ENCODE results near the gene HLA-DOA.

HLA-DOA gene

GRCh38 chr6:32973144-32974015 is 36.0 kb downstream of the HLA-DOA start:
- no peak for TF ChIP-seq CTCF (conservative IDR thresholded peaks at IDR 0.05; ENCODE audit: low read length)
- peak; percentile 31 for DNase-seq (ENCODE audit: low read depth)
- peak overlapping the region; percentile 96 for H3K4me3 ChIP-seq (ENCODE audit: low read length)

GRCh38 chr6:32972353-32973143 is 36.8 kb downstream of the HLA-DOA start:
- no peak for TF ChIP-seq CTCF (conservative IDR thresholded peaks at IDR 0.05; ENCODE audit: low read length)
- H3K4me3 ChIP-seq (ENCODE audit: low read length) = peak overlapping the region; percentile 96
- no peak for DNase-seq (ENCODE audit: low read depth)

- peak; percentile 100 for DNase-seq (ENCODE audit: low read depth)
- no peak for TF ChIP-seq CTCF (conservative IDR thresholded peaks at IDR 0.05; ENCODE audit: low read length)
- H3K4me3 ChIP-seq (ENCODE audit: low read length) = peak overlapping the region; percentile 97
These were observed 37.6 kb downstream of the HLA-DOA start for GRCh38 chr6:32971581-32972352.

GRCh38 chr6:32971242-32971580 is 38.2 kb downstream of the HLA-DOA start:
- peak overlapping the region; percentile 97 for H3K4me3 ChIP-seq (ENCODE audit: low read length)
- TF ChIP-seq CTCF (conservative IDR thresholded peaks at IDR 0.05; ENCODE audit: low read length) = no peak
- DNase-seq (ENCODE audit: low read depth) = no peak

DNA sequence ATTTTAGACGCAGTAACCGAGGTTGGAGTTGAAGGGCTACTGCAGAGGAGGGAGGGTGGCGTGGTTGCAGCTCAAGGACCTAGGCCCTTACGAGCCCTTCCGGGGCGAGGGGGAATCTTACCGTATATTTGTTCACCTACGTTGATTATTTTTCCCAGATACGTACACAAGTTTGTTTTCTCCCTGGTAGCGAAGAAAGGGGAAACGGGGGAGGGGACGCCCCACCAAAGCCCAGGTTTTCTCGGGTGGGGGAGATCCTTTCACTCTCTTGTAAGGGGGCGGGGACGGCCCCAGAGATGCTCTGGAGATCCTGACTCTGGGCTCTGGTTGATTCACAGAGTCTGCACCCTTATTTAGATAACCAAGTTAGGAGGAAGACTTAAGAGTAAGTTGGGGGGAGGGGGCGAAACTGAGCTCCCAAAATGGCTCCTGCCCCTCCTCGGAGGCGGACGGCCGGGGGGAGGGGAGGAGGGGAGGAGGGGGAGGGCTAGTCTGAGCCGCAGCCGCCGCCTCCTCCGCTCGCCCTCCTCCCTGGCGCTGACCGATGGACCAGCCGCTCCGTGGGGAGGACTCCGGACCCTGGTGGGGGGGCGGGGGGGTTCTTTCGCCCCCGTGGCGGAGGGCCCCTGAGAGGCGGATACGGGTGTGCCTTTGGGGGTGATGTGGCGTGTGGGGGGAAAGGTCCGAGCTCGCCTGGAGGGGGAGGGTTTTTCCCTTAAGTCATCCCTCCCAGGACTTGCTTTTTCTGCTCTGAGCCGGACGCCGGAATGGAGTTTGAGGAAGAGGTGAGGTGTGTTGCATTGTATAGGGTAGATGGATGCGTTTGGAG is 38.8 kb downstream of the HLA-DOA start:
- peak overlapping the region; percentile 97 for H3K4me3 ChIP-seq (ENCODE audit: low read length)
- DNase-seq (ENCODE audit: low read depth) = peak; percentile 94
- TF ChIP-seq CTCF (conservative IDR thresholded peaks at IDR 0.05; ENCODE audit: low read length) = no peak

GRCh38 chr6:32969685-32970412 is 39.5 kb downstream of the HLA-DOA start:
- DNase-seq (ENCODE audit: low read depth) = peak; percentile 96
- peak; percentile 20; the same call in 1 of the 2 replicates for TF ChIP-seq CTCF (conservative IDR thresholded peaks at IDR 0.05; ENCODE audit: low read length)
- H3K4me3 ChIP-seq (ENCODE audit: low read length) = peak overlapping the region; percentile 97
